IMR-90 (cell line): Measurements from ENCODE around the gene SERPINA9. TPM values are rescaled to one million over a fixed set of nuclear protein-coding genes. Genes with fewer than 3 reads are reported as not detected.

Source experiments
- ATAC-seq: fragments of 200-7000 bp; cut with Tn5 transposase; 2 replicates; pipeline ENCODE4 v1.9.1; 2020; ENCODE audit warnings: low read depth, mild to moderate bottlenecking, moderate library complexity
- BruUV-seq: library from RNA; stranded (reverse); fragments of 400-500 nt; replicated peaks from 2 replicates; lab custom pipeline; 2021; lab: Mats Ljungman, UMichigan
- CTCF ChIA-PET: fragments of 300-600 bp; formaldehyde crosslinking; extraction: SDS; loops from one replicate; lab custom pipeline; 2021; ENCODE audit warnings: antibody characterized with exemption; lab: Yijun Ruan, JAX
- POLR2A ChIA-PET: fragments of 300-600 bp; sonication (Branson Sonifier 250); formaldehyde crosslinking; loops from one replicate; lab custom pipeline; 2022; ENCODE audit warnings: antibody characterized with exemption; ENCODE audit not compliant: unreplicated experiment; lab: Charles Lee
- DNase-seq: peaks from one replicate; pipeline ENCODE4 v3.0.0; 2013
- H2AFZ ChIP-seq: replicated peaks from 2 replicates; pipeline ENCODE3; 2013; ENCODE audit warnings: low read length, mild to moderate bottlenecking; ENCODE audit not compliant: poor library complexity
- H2AK5ac ChIP-seq: 2 replicates; pipeline ENCODE4 v1.6.1; 2013; ENCODE audit warnings: low read depth, low read length, inconsistent platforms
- H2AK9ac ChIP-seq: replicated peaks from 2 replicates; pipeline ENCODE3; 2013; ENCODE audit warnings: mild to moderate bottlenecking, low read depth, low read length, moderate library complexity; ENCODE audit not compliant: poor library complexity
- H2BK120ac ChIP-seq: 2 replicates; pipeline ENCODE4 v1.6.1; 2013; ENCODE audit warnings: low read depth, low read length, inconsistent platforms
- H2BK15ac ChIP-seq: 3 replicates; pipeline ENCODE4 v1.6.1; 2013; ENCODE audit warnings: low read depth, low read length, inconsistent platforms
- H2BK20ac ChIP-seq: 2 replicates; pipeline ENCODE4 v1.6.1; 2013; ENCODE audit warnings: low read depth, mild to moderate bottlenecking, inconsistent platforms, low read length, moderate library complexity
- H2BK5ac ChIP-seq: 2 replicates; pipeline ENCODE4 v1.6.1; 2013; ENCODE audit warnings: mild to moderate bottlenecking, low read depth, low read length, inconsistent platforms; ENCODE audit not compliant: poor library complexity, severe bottlenecking
- H3K14ac ChIP-seq: replicated peaks from 2 replicates; pipeline ENCODE4 v1.6.1; 2013; ENCODE audit warnings: low read depth, low read length, inconsistent platforms
- H3K18ac ChIP-seq: 2 replicates; pipeline ENCODE4 v1.6.1; 2013; ENCODE audit warnings: low read depth, low read length, control low read depth
- H3K23ac ChIP-seq: 2 replicates; pipeline ENCODE4 v1.6.1; 2013; ENCODE audit warnings: low read depth, low read length, inconsistent platforms
- H3K27ac ChIP-seq: 2 replicates; pipeline ENCODE4 v1.5.1; 2013; ENCODE audit warnings: mild to moderate bottlenecking, control low read depth, low read length; ENCODE audit not compliant: insufficient read depth
- H3K27me3 ChIP-seq: 2 replicates; pipeline ENCODE4 v1.6.1; 2013; ENCODE audit warnings: low read length; ENCODE audit not compliant: control insufficient read depth, insufficient read depth
- H3K36me3 ChIP-seq: 2 replicates; pipeline ENCODE4 v1.6.1; 2013; ENCODE audit warnings: low read length, mixed read lengths; ENCODE audit not compliant: control insufficient read depth, insufficient read depth
- H3K4ac ChIP-seq: 2 replicates; pipeline ENCODE4 v1.6.1; 2013; ENCODE audit warnings: low read depth, low read length, inconsistent platforms
- H3K4me1 ChIP-seq: 2 replicates; pipeline ENCODE4 v1.6.1; 2013; ENCODE audit warnings: low read length, mixed read lengths; ENCODE audit not compliant: control insufficient read depth, insufficient read depth
- H3K4me2 ChIP-seq: 2 replicates; pipeline ENCODE4 v1.6.1; 2013; ENCODE audit warnings: low read depth, mild to moderate bottlenecking, control low read depth, low read length, moderate library complexity
- H3K4me3 ChIP-seq: 2 replicates; pipeline ENCODE4 v1.5.1; 2013; ENCODE audit warnings: low read depth, mild to moderate bottlenecking, control low read depth, low read length, moderate library complexity; ENCODE audit not compliant: insufficient read depth
- H3K56ac ChIP-seq: 2 replicates; pipeline ENCODE4 v1.6.1; 2013; ENCODE audit warnings: low read length, inconsistent platforms; ENCODE audit not compliant: insufficient read depth; ENCODE audit errors: extremely low read depth
- H3K79me1 ChIP-seq, 2 experiments: 2 replicates each; pipeline ENCODE4 v1.6.1; 2013; ENCODE audit warnings: low read length in 2 of 2, inconsistent platforms in 1 of 2, low read depth in 1 of 2
- H3K9ac ChIP-seq: 2 replicates; pipeline ENCODE4 v1.6.1; 2013; ENCODE audit warnings: low read depth, low read length, control low read depth
- H3K9me1 ChIP-seq: 2 replicates; pipeline ENCODE4 v1.6.1; 2013; ENCODE audit warnings: low read length, inconsistent platforms; ENCODE audit not compliant: insufficient read depth
- H3K9me3 ChIP-seq: 2 replicates; pipeline ENCODE4 v1.6.1; 2013; ENCODE audit warnings: low read length; ENCODE audit not compliant: control insufficient read depth, insufficient read depth
- H4K20me1 ChIP-seq: 2 replicates; pipeline ENCODE4 v1.6.1; 2013; ENCODE audit warnings: low read length, inconsistent platforms; ENCODE audit not compliant: insufficient read depth
- H4K5ac ChIP-seq: 2 replicates; pipeline ENCODE4 v1.6.1; 2013; ENCODE audit warnings: mild to moderate bottlenecking, low read depth, low read length, control low read depth
- H4K8ac ChIP-seq, 2 experiments: 2 replicates each; pipeline ENCODE4 v1.6.1; 2013; ENCODE audit warnings: low read depth in 2 of 2, low read length in 2 of 2, control low read depth in 1 of 2, inconsistent platforms in 1 of 2
- H4K91ac ChIP-seq: 2 replicates; pipeline ENCODE4 v1.6.1; 2013; ENCODE audit warnings: low read depth, low read length, inconsistent platforms; ENCODE audit not compliant: insufficient read depth
- BHLHE40 ChIP-seq: fragments of 150-350 bp; IDR thresholded peaks from 2 replicates; pipeline ENCODE4 v1.6.1; 2016; ENCODE audit warnings: mild to moderate bottlenecking, low read depth, low read length
- CEBPB ChIP-seq: IDR thresholded peaks from 2 replicates; pipeline ENCODE4 v1.6.1; 2012; ENCODE audit warnings: low read depth, low read length, improper control_type of control experiment
- FOS ChIP-seq: fragments of 150-350 bp; IDR thresholded peaks from 2 replicates; pipeline ENCODE4 v1.6.1; 2016; ENCODE audit warnings: low read depth, low read length
- MAFK ChIP-seq: IDR thresholded peaks from 2 replicates; pipeline ENCODE4 v1.6.1; 2012; ENCODE audit warnings: low read depth, low read length, improper control_type of control experiment
- MAZ ChIP-seq: IDR thresholded peaks from 2 replicates; pipeline ENCODE4 v1.6.1; 2012; ENCODE audit warnings: low read depth, mild to moderate bottlenecking, low read length, improper control_type of control experiment, moderate library complexity, borderline replicate concordance
- MXI1 ChIP-seq: IDR thresholded peaks from 2 replicates; pipeline ENCODE4 v1.6.1; 2012; ENCODE audit warnings: low read depth, mild to moderate bottlenecking, low read length, moderate library complexity, borderline replicate concordance
- NFE2L2 ChIP-seq: fragments of 150-350 bp; IDR thresholded peaks from 2 replicates; pipeline ENCODE4 v1.6.1; 2016; ENCODE audit warnings: low read depth, mild to moderate bottlenecking, low read length
- POLR2A ChIP-seq: IDR thresholded peaks from 2 replicates; pipeline ENCODE4 v1.6.1; 2012; ENCODE audit warnings: mild to moderate bottlenecking, low read depth, low read length
- RFX5 ChIP-seq: IDR thresholded peaks from 2 replicates; pipeline ENCODE4 v1.8.0; 2012; ENCODE audit warnings: low read depth, mild to moderate bottlenecking, low read length, moderate library complexity
- SMC3 ChIP-seq: fragments of 150-350 bp; IDR thresholded peaks from 2 replicates; pipeline ENCODE4 v1.6.1; 2016; ENCODE audit warnings: low read depth, mild to moderate bottlenecking, antibody characterized with exemption, low read length, moderate library complexity
- WGBS, 2 experiments: methylation state at CpG; one replicate each; pipeline versions ENCODE4 v1.1.5 to v1.1.7; 2013; ENCODE audit warnings: missing lambda C conversion rate in 2 of 2; ENCODE audit not compliant: insufficient read length in 1 of 2; ENCODE audit errors: extremely low coverage in 2 of 2; 5-methylcytosine and 5-hydroxymethylcytosine counted together
- dilution Hi-C: fragments of 300-500 bp; cut with HindIII; formaldehyde crosslinking; loops from one replicate; pipeline ENCODE4 v1.14.3; 2018; ENCODE audit warnings: low sequenced_read_pairs; ENCODE audit not compliant: unreplicated experiment
- in situ Hi-C: fragments of 300-500 bp; cut with MboI; formaldehyde crosslinking; loops from 3 replicates; pipeline ENCODE4 v1.14.3; 2019; ENCODE audit warnings: low sequenced_read_pairs, inconsistent platforms, mixed read lengths
- intact Hi-C: fragments of 100-400 bp; cut with micrococcal nuclease; formaldehyde crosslinking; loops from 2 replicates; pipeline ENCODE4 v1.10.0; 2022
- polyA plus RNA-seq, 3 experiments: library from polyadenylated mRNA; depleted of rRNA; stranded (reverse); fragments of >200 nt; gene quantifications; 2 replicates each; pipeline ENCODE4 v1.2.3, GENCODE V29; 2012; ENCODE audit warnings: low replicate concordance in 1 of 3
- total RNA-seq: library from RNA; depleted of rRNA; stranded (reverse); fragments of >200 nt; gene quantifications from 2 replicates; pipeline ENCODE4 v1.2.3, GENCODE V29; 2012
- TF ChIP-seq, protein P1 (sequence below): conservative IDR thresholded peaks from 2 replicates; pipeline ENCODE4 v1.5.1; 2012; ENCODE audit warnings: mild to moderate bottlenecking, low read depth, low read length, improper control_type of control experiment
- TF ChIP-seq, protein P2 (sequence below): fragments of 150-350 bp; IDR thresholded peaks from 2 replicates; pipeline ENCODE4 v1.6.1; 2016; ENCODE audit warnings: low read depth, mild to moderate bottlenecking, low read length, moderate library complexity, borderline replicate concordance

Gene SERPINA9
- total and polyA plus RNA-seq, 2 of the 4 experiments (the other 2 are of a cell fraction), result 0.09 to 0.18 TPM

DNA sequence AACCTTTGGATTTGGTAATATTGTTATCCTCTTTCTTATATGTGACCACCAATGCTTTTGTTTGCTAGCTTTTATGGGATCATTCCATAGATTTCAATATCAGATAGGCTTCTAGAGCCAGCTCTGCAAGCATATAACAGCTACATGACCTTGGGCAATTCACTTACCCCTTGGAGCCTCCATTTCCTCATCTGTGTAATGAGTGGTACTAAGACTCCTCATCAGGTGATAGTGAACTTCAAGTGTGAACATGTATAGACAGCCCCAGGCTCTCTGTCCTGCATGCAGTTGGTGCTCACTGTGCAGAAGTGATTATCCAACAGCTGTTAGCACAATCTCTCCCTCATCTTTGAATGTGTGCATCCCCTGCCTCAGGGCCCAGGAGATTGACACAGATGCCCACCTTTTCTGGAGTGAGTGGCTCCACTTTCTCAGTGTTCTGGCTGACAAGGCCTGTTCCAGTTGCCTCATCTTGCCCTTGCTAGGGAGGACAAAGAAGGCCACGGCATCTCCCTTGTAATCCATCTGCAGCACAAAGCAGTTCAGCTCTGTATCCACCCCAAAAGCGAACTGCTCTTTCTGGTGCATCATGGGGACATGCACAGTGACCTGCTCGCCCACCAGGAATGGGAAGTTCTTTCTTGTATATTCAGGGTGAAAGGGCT is 9.2 kb downstream of the SERPINA9 start:
- dilution Hi-C loops (no loop called here), intact Hi-C loops (no loop called here), in situ Hi-C loops (no loop called here)
- Histone ChIP-seq H3K9me3 (no peaks in the 10 kb centered on the region), H4K91ac (no peak overlapping the region), H3K79me1 (no peaks in the 10 kb centered on the region), H2BK120ac (no peak overlapping the region), H4K5ac (no peak overlapping the region), H3K4me3 (no peak overlapping the region), H3K56ac (no peak overlapping the region), H3K4ac (no peak overlapping the region), H3K9ac (no peak overlapping the region), H4K20me1 (no peaks in the 10 kb centered on the region), H4K8ac (no peak overlapping the region), H2BK5ac (no peak overlapping the region), H3K4me1 (no peaks in the 10 kb centered on the region), H2BK15ac (no peak overlapping the region), H3K27ac (no peak overlapping the region), H3K23ac (no peak overlapping the region), H3K14ac (no peak overlapping the region), H3K27me3 (no peaks in the 10 kb centered on the region), H2BK20ac (no peak overlapping the region), H2AK9ac (no peak overlapping the region), H2AFZ (no peak overlapping the region), H3K4me2 (no peak overlapping the region), H3K36me3 (no peaks in the 10 kb centered on the region), H2AK5ac (no peak overlapping the region), H3K18ac (no peak overlapping the region), H3K9me1 (no peaks in the 10 kb centered on the region)
- ChIA-PET POLR2A (no interaction called here), CTCF (no interaction called here)
- no CpG with 5 or more reads among the region's 3 CpGs for WGBS, 2 experiments
- ATAC-seq (no peak), DNase-seq (no peak)
- no peak for TF ChIP-seq RFX5
- TF ChIP-seq FOS, result no peak
- TF ChIP-seq, protein P1, sequence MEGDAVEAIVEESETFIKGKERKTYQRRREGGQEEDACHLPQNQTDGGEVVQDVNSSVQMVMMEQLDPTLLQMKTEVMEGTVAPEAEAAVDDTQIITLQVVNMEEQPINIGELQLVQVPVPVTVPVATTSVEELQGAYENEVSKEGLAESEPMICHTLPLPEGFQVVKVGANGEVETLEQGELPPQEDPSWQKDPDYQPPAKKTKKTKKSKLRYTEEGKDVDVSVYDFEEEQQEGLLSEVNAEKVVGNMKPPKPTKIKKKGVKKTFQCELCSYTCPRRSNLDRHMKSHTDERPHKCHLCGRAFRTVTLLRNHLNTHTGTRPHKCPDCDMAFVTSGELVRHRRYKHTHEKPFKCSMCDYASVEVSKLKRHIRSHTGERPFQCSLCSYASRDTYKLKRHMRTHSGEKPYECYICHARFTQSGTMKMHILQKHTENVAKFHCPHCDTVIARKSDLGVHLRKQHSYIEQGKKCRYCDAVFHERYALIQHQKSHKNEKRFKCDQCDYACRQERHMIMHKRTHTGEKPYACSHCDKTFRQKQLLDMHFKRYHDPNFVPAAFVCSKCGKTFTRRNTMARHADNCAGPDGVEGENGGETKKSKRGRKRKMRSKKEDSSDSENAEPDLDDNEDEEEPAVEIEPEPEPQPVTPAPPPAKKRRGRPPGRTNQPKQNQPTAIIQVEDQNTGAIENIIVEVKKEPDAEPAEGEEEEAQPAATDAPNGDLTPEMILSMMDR, result no peak
- TF ChIP-seq POLR2A, result no peak
- TF ChIP-seq CEBPB, result no peak
- TF ChIP-seq, protein P2, sequence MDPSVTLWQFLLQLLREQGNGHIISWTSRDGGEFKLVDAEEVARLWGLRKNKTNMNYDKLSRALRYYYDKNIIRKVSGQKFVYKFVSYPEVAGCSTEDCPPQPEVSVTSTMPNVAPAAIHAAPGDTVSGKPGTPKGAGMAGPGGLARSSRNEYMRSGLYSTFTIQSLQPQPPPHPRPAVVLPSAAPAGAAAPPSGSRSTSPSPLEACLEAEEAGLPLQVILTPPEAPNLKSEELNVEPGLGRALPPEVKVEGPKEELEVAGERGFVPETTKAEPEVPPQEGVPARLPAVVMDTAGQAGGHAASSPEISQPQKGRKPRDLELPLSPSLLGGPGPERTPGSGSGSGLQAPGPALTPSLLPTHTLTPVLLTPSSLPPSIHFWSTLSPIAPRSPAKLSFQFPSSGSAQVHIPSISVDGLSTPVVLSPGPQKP, result no peak
- no peak for TF ChIP-seq SMC3
- TF ChIP-seq MXI1, result no peak
- TF ChIP-seq MAZ, result no peak
- no peak for TF ChIP-seq BHLHE40
- no peak for TF ChIP-seq NFE2L2
- no peak for TF ChIP-seq MAFK
- BruUV-seq, result no TSS peak
